ENCODE measurements around the gene RPL22. TPM values are rescaled to one million over a fixed set of nuclear protein-coding genes. Genes with fewer than 3 reads are reported as not detected.
A peak's percentile ranks its signal among the peaks of the same experiment; 100 is the strongest.

RPL22 gene
- total RNA-seq, 1 experiment from 2014 or later = 456 TPM

DNA sequence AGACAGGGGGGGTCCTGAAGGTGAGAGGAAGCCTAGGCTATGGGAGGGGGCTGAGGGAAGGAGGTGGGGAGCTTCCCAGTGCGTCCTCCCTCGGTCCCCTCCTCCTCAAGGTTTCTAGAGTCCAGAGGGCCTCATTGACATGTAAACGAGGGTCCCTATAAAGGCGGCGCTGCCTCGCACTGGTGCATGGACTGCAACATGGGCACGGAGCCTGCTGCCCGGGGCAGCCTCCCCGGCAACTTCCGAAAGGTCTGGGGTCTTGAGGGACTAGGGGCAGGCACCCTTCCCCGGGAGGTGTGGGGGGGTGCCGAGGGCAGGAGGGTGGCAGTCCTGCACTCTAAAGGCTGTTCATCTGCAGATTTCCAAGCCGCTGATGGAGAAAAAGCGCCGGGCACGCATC lies 44.6 kb upstream of the RPL22 start, which contains the start of gene HES3:
HES3 (plus strand) TSS at position 187 of the 400 bp plus-strand sequence; CDS start at position 374, 187 bp downstream.
- RAD21 ChIA-PET (ENCODE audit: low non-redundant PET in 1 of 2, low total read pairs in 2 of 2, uncharacterized antibody in 2 of 2, unreplicated experiment in 2 of 2) = no interaction called here
- CTCF ChIA-PET = interaction anchor here (1.4 to 3.7 kb wide), 2 partner anchors 38 to 133 kb away, joined by 4 to 29 read pairs; partner anchors contain the start of gene RNF207
- Histone ChIP-seq H4K20me1 (ENCODE audit: insufficient read depth) (no peaks in the 10 kb centered on the region), H3K4me3 (replicated peaks in 1 of 2; ENCODE audit: low read depth in 1 of 2, low read length in 2 of 2) (no peak within 1 kb of the TSS), H3K9me3 (ENCODE audit: control insufficient read depth in 1 of 2, insufficient read depth in 1 of 2, low read depth in 1 of 2, low read length in 2 of 2) (no peaks in the 10 kb centered on the region), H3K4me1 (ENCODE audit: control insufficient read depth in 1 of 2, insufficient read depth in 2 of 2, low read length in 2 of 2) (peaks cover 19 to 47% of the 10 kb centered on the region in 2 experiments; a peak in 3 of 4 replicates), H3K9me2 (ENCODE audit: insufficient read depth) (no peaks in the 10 kb centered on the region), H3K9ac (ENCODE audit: low read length) (no peak within 1 kb of the TSS), H3K27me3 (ENCODE audit: insufficient read depth, low read length) (no peaks in the 10 kb centered on the region), H3K27ac (ENCODE audit: low read depth, low read length) (no peak within 1 kb of the TSS), H3K79me2 (ENCODE audit: insufficient read depth, low read length) (no peaks in the 10 kb centered on the region), H3K4me2 (ENCODE audit: low read length) (peak within 1 kb of the TSS; percentile 90), H2AFZ (ENCODE audit: low read depth, low read length, poor library complexity, severe bottlenecking) (no peak within 1 kb of the TSS), H3K36me3 (ENCODE audit: control insufficient read depth in 1 of 2, insufficient read depth in 2 of 2, low read length in 2 of 2) (no peaks in the 10 kb centered on the region)
- POLR2A ChIA-PET = no interaction called here
- intact Hi-C loops (cut with micrococcal nuclease) = loop anchor here (2.0 kb wide), 2 partner anchors 39 to 135 kb away; no protein-coding TSS in a partner anchor
- TF ChIP-seq SRF (IDR thresholded peaks at IDR 0.05; ENCODE audit: low read depth) = no peak
- no peak for TF ChIP-seq ZNF274 (IDR thresholded peaks at IDR 0.05; ENCODE audit: low read depth, low read length)
- no peak for TF ChIP-seq EGR1 (IDR thresholded peaks at IDR 0.05; ENCODE audit: low read depth)
- no peak for TF ChIP-seq ZFX (IDR thresholded peaks at IDR 0.05)
- TF ChIP-seq JUND (IDR thresholded peaks at IDR 0.05) = no peak
- TF ChIP-seq REST (IDR thresholded peaks at IDR 0.05; ENCODE audit: low read depth) = no peak
- DNase-seq (ENCODE audit: low read depth, low spot score) = no peak
- ATAC-seq = no peak
- BruUV-seq (replicated peaks) = no TSS peak
